SKM-1 (cell line): ENCODE results near the gene B3GAT3.
"Not testable (repeated sequence)": the region's sequence is repeated elsewhere in the genome, so short reads cannot be mapped to it uniquely, and the experiment has no call there.

Experiments used
- DNase-seq: peaks from one replicate; lab custom pipeline; 2025; ENCODE audit not compliant: unreplicated experiment; lab: John Stamatoyannopoulos, UW

Gene B3GAT3

DNA sequence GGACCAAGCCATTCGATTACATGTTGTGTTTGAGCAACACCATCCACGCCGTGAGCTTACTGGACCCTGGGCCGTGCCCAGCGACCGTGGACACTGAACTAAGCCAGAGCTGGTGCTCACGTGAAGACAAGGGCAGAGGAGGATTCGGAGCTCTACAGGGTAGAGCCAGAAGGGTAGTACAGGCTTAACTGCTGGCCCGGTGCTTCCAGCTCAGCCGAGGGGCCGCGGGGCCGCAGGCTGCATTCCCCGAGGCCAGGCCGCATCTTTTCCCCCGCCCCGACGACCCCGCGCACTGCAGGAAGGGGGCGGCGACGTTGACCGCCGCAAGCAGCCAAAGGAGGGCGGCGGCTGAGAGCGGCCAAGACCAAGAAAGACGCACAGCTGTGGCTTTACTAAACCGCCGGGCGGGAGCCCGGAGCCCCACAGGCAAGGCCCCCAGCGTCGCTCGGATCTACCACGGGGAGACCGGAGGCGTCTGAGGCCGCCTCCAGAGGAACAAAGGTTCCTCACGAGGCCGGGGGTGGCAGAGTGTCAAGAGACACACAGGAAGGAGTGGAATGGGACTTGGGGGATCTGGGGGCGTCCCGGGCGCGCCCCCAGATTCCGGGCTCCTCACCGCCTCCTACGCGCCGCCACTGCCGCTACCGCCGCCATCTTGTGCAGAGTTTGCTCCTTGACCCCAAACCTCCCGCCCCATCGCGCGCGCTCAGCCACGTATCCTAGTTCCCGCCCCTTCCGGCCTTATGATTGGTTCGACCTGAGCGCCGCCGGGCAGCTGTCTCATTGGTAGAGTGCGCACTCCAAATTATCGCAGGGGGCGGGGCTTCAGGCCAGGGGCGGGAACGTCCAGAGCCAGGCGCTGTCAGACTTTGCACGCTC is 24.4 kb upstream of the B3GAT3 start, which contains the start of gene GANAB:
GANAB (minus strand) TSS at position 668 of the 879 bp plus-strand sequence; CDS start at position 654, 14 bp downstream.
- peak; percentile 95 for DNase-seq

DNA sequence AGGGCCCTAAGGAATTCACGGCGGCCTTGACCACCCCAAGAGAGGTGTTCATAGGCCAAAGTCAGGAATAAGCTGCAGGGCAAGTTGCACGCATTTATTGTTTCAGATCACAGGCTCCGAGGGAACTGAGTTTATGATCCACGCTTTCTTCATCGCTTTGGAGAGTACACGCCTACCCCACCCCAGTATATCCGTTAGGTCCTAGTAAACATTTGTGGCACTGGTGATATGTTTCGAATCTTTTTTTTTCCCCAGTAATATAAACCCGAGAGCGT is 23.8 kb upstream of the B3GAT3 start:
- no peak for DNase-seq

DNA sequence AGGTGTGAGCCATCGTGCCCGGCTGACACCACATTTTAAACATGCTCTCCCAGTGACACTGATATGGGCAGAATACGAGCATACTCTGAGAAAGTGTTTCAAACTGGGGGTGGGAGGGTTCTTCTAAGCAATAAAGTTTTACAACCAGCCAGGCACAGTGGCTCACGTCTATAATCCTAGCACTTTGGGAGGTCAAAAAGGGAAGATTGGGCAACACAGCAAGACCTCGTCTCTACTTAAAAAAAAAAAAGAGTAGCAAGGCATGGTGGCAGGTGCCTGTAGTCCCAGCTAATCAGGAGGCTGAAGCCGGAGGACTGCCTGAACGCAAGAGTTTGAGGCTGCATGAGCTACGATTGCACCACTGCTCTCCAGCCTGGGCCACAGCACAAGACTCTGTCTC is 22.4 kb upstream of the B3GAT3 start:
- no peak for DNase-seq

DNA sequence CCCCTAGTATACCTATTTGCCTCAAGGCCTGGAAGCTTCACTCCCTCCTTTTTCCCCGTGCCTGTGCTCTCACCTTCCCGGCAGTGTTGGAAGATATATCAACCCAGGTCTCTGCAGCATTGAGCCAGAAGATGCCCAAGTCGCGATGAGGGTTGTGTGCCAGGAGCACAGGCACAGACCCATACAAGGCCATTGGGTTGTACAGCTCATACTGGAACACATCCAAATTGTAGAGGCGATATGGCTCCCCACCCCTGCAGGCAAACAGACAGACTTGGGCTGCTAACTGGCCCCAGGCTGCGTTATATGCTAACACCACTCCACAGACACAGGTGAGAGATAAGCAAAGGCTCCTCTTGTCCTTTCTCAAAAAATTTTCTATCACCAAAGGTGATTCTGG is 10.7 kb upstream of the B3GAT3 start:
- DNase-seq: no peak

DNA sequence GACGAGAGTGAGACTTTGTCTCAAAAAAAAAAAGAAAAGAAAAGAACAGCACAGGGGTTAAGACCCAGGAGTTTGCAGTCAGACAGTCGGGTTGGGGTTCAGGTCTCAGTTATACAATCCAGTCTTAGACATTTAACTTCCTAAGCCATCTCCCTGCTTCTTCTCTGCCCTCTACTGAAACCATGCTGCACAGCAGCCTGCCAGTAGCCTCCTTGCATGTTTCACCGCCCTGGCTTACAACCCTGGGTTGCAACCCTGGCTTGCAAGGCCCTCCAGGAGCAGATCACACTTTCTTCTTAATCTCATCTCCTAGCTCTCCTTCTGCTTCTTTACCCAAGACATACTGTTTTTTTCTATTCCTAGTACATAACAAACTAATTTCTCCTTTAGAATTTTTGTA is 5.9 kb upstream of the B3GAT3 start:
- DNase-seq: no peak

DNA sequence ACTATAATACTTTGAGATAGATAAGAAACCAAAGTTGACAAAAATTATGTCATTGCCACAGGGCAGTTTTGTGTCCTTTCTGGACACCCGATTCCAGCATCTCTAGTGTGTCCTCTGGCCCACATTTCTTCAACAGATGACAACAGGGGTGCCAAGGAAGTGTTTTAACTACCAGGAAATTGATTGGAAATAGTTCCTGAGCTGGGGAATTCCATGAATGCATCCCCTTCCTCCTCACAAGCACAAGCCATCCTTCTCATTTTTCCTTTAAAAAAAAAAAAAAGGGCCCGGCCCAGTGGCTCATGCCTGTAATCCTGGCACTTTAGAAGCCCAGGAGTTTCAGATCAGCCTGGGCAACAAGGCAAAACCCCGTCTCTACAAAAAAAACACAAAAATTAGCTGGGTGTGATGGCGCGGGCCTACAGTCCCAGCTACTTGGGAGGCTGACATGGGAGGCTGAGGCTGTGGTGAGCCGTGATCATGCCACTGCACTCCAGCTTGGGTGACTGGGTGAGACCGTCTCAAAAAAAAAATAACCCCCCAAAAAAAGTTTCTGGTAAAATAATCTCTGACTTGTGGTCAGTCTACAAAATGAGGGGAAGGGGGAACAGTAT is 797 bp upstream of the B3GAT3 start:
- DNase-seq: no peak

DNA sequence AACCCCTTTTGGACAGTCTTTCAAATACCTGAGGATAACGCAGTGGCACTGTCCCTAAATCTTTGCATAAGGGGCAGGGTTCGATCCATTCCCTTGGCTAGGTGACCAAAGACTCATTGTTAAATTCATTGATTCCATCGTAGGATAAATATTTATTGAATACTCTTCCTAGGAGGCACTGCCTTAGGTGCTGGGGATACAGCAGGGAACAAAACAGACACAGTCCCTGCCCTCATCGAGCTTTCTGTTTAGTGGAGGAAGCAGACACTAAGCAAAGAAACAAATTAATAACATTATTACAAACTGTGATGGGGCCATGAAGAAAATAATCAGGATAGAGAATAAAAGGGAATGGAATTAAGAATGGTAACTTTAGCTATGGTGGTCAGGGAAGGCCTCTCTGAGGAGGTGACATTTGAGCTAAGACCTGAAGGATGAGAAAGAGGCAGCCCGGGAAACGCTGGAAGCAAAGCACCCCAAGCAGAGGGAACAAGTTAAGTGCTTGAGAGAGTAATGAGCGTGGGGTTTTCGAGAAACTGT is 689 bp downstream of the B3GAT3 start:
- DNase-seq: no peak

DNA sequence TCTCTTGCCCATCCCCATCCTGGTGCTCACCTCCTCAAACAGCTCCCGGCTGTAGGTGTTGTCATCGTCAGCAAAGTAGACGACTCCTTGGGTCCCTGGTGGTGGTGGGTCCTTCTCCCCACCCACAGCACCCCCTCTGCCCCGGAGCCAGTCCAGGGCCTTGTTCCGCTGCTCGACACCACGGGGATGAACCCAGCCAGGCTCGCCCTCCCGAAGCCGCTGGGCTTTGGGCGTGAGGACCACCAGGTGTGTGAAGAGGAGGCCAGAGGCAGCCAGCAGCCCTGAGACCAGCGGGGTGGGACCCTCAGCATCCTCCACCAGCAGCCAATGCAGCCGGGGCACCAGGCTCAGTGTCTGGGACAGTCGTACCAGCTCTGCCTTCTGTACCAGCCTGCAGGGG is 4.8 kb downstream of the B3GAT3 start:
- not testable (repeated sequence) for DNase-seq

DNA sequence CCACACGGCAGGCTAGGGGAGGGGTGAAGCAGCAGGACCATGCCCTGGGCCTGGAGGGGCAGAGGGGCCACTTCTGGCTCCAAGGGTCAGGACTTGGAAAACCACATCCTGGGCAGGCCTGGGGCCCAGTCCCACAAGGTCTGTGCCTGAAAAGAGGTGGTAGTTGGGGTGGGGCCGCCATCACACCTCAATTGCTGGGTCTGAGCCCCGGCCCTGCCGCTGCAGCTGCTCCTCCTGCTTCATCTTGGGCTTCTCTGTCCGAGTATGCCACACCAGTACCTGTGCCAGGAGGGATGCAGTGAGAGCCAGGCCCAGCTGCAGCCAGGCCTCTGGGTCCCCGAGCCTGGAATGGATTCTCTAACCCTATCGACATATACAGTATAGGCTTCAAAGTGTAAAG is 6.3 kb downstream of the B3GAT3 start:
- no peak for DNase-seq

DNA sequence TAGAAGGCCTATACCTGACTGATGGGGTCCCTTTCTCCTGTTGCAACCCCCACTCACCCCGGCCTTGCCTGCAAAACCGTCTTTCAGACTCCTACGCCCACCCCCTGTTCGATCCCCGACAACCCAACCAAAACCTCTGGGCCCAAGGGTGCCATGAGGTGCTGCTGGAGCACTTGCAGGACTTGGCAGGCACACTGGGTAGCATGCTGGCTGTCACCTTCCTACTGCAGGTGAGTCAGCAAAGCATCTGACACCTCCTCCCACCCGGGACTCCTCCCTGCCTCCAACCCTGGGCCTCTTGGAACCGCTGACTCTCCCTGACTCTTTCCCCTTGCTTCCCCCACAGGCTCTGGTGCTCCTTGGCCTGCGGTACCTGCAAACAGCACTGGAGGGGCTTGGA is 7.5 kb downstream of the B3GAT3 start:
- no peak for DNase-seq

DNA sequence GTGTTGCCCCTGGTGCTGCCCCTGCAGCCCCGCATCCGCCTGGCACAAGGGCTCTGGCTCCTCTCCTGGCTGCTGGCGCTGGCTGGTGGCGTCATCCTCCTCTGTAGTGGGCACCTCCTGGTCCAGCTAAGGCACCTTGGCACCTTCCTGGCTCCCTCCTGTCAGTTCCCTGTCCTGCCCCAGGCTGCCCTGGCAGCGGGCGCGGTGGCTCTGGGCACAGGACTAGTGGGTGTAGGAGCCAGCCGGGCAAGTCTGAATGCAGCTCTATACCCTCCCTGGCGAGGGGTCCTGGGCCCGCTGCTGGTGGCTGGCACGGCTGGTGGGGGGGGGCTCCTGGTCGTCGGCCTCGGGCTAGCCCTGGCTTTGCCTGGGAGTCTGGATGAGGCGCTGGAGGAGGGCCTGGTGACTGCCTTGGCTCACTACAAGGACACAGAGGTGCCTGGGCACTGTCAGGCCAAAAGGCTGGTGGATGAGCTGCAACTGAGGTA is 8.5 kb downstream of the B3GAT3 start:
- DNase-seq: no peak

DNA sequence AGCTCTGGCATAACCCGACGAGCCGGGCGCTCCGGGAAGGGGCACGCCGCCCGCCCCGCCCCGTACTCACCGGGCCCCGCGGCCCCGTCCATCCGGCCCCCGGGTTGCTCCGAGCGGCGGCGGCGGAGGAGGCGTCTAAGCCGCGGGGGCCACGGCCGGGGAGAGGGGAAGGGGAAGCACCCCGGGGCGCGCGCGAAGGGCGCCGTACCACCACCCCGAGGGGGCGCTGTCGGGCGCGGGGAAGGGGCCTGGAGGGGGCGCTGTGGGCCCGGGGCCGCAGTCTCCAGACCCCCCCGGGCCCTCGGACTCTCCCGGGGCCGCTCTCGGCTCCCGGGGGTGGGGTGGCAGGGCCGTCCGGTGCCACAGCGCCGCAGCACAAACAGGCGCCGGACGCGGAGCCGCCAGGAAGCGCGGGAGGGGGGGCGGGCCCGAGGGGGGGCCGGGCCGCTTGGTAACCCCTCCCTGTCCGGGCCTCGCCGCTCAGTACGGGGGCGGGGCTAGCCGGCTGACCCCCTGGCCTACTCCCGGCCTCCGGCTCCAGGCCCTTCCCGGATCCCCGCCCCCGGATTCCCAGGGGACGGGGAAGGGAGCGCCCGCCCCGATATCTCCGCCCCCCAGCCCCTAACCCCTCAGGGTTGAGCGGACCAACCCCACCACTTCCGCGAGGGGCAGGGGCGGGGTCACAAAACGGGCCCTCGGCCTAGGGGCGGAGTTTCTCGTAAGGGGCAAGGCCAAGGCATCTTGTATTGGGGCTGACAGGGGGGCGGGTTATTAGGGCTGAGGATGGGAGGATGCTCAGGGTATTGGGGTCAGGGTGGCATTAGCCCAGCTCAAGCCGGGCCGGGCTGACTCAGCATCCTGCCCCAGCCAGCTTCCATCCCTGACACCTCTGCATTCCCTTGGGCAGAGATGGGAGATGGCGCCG is 9.2 kb downstream of the B3GAT3 start, which contains the start of the genes EML3 and ROM1:
EML3 (minus strand) TSS at position 410 of the 925 bp plus-strand sequence; CDS start at position 92, 318 bp downstream.
ROM1 (plus strand) TSS at position 892 of the 925 bp plus-strand sequence; CDS start at position 917, 25 bp downstream.
- DNase-seq: peak; percentile 63

DNA sequence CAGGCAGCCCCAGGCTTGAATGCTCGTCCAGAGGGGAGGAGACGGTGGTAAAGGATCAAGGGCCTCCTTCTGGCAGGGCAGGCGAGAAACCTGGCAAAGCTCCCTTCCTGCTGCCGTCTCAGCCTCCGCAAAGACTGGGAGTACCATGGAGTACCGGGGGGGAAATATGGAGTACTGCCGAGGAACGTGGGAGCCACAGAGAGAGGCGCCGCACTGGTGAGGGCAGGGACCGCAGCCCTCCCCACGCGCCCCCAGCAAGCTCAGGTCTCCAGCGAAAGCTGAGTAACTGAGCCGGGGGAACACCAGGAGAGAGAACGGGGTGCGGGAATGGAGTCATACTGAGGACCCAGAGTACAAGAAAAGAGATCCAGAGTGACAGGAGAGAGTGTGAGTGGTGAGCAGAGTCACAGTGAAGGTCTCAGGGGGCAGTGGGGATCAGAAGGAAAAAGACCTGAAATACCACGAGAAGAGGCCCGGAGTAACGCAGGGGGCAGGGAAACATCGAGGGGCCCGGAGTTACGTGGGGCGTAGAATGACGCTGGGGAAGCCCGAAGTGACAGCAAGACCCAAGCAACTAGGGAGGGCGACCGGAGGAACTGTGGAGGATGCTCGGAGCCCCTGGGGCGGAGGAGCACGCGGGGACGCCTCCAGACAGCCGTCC is 10.0 kb downstream of the B3GAT3 start:
- peak; percentile 31 for DNase-seq

DNA sequence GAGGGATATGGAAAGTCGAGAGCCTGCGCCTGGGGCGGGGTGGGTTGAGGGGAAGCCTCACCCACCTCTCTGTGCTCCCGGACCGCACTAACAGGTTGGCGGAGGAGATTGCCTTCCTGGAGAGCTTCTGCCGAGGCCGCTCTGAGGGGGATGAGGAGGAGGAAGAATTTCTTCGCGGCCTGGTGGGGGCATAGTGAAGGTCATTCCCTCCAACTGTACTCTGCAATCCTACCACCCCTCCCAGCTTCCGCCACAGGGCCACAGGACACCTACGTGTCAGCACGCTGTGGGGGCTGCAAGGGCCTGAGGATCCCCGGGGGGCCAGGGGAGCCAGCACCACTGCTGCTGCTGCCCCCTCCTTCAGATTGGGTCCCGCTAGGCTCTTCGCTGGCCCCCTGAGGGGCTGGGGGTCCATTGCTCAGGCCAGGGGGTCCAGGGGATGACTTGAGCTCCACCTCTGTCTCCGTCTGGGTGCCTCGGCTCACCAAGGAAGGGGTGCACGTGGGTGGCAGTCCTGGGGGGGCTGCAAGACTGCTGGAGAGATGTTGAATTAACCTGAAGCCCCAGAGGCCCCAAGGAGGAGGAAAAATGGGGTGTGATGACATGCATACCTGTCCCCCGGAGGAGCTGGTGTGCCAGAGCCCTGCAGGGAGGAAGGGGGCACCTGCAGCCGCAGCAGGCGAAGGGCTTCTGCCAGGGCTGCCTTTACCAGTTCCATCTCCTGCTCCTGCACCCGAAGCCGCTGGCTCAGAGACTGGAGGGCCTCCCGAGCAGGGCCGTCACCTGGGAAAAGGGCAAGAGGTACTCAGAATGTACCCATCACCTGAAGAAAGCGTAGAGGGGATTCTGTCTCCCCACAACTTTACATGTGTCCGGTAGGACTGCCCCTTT is 10.7 kb downstream of the B3GAT3 start:
- DNase-seq: no peak

DNA sequence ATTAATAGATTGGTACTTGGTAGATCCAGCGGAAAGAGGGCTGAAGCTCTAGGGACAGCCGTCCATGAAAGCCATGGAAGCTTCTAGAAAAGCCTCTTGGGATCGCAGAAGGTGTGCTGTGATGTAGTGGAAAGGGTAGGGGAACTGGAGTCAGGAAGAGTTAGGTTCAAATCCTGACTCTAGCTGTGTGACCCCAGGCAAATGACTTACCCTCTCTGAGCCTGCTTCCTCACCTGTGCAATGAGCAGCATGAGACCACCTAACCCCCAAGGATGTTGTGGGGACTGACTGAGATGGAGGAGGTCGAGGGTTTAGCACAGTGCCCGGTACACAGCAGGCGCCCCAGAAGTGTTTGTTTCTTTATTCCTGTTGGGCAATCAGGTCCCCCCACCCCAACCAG is 11.4 kb downstream of the B3GAT3 start:
- no peak for DNase-seq

DNA sequence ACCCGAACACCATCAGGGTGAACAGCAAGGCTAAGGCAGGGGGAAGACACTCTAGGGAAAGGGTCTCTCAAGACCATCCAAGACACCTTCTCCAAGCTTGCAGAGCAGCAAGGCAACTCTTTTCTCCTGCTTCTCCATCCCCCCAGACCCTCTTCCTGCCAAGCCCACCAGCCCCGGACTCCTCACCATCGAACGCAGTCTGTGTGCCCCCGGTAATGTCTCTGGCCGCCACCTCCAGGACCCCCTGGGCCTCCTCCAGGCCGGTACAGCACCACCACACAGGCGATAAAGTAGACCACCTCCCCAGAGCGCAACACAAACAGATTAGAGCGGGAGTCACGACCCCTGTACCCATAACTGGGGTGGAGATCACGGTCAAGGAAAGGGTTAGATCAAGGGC is 13.0 kb downstream of the B3GAT3 start:
- DNase-seq: no peak

DNA sequence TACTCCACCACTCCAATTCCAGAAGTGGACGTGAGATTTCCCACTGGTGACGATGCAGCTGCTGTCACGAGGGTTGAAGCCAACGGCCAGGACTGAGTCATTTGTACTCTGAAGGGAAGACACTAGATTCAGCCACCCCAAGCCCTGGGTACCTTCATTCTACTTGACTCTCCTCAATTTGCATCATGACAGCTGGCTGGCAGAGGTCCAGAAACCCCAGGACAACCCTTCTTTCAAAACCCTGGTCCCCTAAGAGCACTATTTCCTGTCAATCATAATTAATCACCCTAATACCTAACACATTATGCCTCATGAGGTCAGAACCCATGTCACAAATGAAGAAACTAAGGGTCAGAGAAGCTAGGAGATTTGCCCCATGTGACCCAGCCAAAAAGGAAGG is 14.1 kb downstream of the B3GAT3 start:
- DNase-seq: no peak

DNA sequence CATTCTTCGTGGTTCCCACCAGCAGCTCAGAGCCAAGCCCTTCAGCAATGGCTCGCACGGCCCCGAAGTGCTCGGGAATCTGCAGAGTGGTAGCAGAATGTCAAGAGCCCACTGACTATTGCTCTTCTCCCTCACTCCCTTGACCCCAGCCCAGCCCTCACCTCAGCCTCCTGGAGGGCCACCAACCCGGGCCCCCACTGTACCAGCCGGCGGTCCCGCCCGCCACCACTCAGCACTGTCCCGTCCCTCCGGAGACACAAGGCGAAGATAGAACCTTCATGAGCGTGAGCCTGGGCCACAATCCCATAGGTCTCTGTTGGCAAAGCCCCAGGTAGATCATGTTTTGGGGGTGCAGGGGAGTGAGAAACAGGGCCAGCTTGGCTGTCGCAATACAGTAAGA is 15.9 kb downstream of the B3GAT3 start:
- DNase-seq: no peak

DNA sequence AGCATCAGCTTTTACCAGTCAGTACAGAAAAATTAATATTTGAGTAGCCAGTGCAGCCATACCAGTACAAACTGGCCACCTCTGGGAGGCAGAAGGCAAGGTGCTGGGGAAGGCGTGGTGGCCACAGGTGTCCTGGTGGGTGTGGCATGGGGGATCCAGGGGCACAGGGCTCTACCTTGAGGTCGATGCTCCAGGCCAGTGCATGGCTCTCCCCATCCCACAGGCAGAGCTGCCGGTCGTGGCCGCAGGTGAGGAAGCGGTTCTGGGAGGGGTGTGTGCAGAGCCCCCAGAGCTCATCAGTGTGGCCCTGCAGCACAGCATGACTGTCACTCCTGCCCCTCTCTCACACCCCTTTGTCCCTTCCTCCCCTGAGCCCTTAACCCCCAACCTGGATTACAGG is 16.3 kb downstream of the B3GAT3 start:
- no peak for DNase-seq
